IMR-90 (cell line): ENCODE results near the gene LSG1. TPM values are rescaled to one million over a fixed set of nuclear protein-coding genes. Genes with fewer than 3 reads are reported as not detected.

Experiments
- ATAC-seq: fragments of 200-7000 bp; cut with Tn5 transposase; 2 replicates; pipeline ENCODE4 v1.9.1; 2020; ENCODE audit warnings: low read depth, mild to moderate bottlenecking, moderate library complexity
- BruUV-seq: library from RNA; stranded (reverse); fragments of 400-500 nt; replicated peaks from 2 replicates; lab custom pipeline; 2021; lab: Mats Ljungman, UMichigan
- CTCF ChIA-PET: fragments of 300-600 bp; formaldehyde crosslinking; extraction: SDS; loops from one replicate; lab custom pipeline; 2021; ENCODE audit warnings: antibody characterized with exemption; lab: Yijun Ruan, JAX
- POLR2A ChIA-PET: fragments of 300-600 bp; sonication (Branson Sonifier 250); formaldehyde crosslinking; loops from one replicate; lab custom pipeline; 2022; ENCODE audit warnings: antibody characterized with exemption; ENCODE audit not compliant: unreplicated experiment; lab: Charles Lee
- DNase-seq: peaks from one replicate; pipeline ENCODE4 v3.0.0; 2013
- H2AFZ ChIP-seq: replicated peaks from 2 replicates; pipeline ENCODE3; 2013; ENCODE audit warnings: low read length, mild to moderate bottlenecking; ENCODE audit not compliant: poor library complexity
- H2AK5ac ChIP-seq: 2 replicates; pipeline ENCODE4 v1.6.1; 2013; ENCODE audit warnings: low read depth, low read length, inconsistent platforms
- H2AK9ac ChIP-seq: replicated peaks from 2 replicates; pipeline ENCODE3; 2013; ENCODE audit warnings: mild to moderate bottlenecking, low read depth, low read length, moderate library complexity; ENCODE audit not compliant: poor library complexity
- H2BK120ac ChIP-seq: 2 replicates; pipeline ENCODE4 v1.6.1; 2013; ENCODE audit warnings: low read depth, low read length, inconsistent platforms
- H2BK15ac ChIP-seq: 3 replicates; pipeline ENCODE4 v1.6.1; 2013; ENCODE audit warnings: low read depth, low read length, inconsistent platforms
- H2BK20ac ChIP-seq: 2 replicates; pipeline ENCODE4 v1.6.1; 2013; ENCODE audit warnings: low read depth, mild to moderate bottlenecking, inconsistent platforms, low read length, moderate library complexity
- H2BK5ac ChIP-seq: 2 replicates; pipeline ENCODE4 v1.6.1; 2013; ENCODE audit warnings: mild to moderate bottlenecking, low read depth, low read length, inconsistent platforms; ENCODE audit not compliant: poor library complexity, severe bottlenecking
- H3K14ac ChIP-seq: replicated peaks from 2 replicates; pipeline ENCODE4 v1.6.1; 2013; ENCODE audit warnings: low read depth, low read length, inconsistent platforms
- H3K18ac ChIP-seq: 2 replicates; pipeline ENCODE4 v1.6.1; 2013; ENCODE audit warnings: low read depth, low read length, control low read depth
- H3K23ac ChIP-seq: 2 replicates; pipeline ENCODE4 v1.6.1; 2013; ENCODE audit warnings: low read depth, low read length, inconsistent platforms
- H3K27ac ChIP-seq: 2 replicates; pipeline ENCODE4 v1.5.1; 2013; ENCODE audit warnings: mild to moderate bottlenecking, control low read depth, low read length; ENCODE audit not compliant: insufficient read depth
- H3K27me3 ChIP-seq: 2 replicates; pipeline ENCODE4 v1.6.1; 2013; ENCODE audit warnings: low read length; ENCODE audit not compliant: control insufficient read depth, insufficient read depth
- H3K36me3 ChIP-seq: 2 replicates; pipeline ENCODE4 v1.6.1; 2013; ENCODE audit warnings: low read length, mixed read lengths; ENCODE audit not compliant: control insufficient read depth, insufficient read depth
- H3K4ac ChIP-seq: 2 replicates; pipeline ENCODE4 v1.6.1; 2013; ENCODE audit warnings: low read depth, low read length, inconsistent platforms
- H3K4me1 ChIP-seq: 2 replicates; pipeline ENCODE4 v1.6.1; 2013; ENCODE audit warnings: low read length, mixed read lengths; ENCODE audit not compliant: control insufficient read depth, insufficient read depth
- H3K4me2 ChIP-seq: 2 replicates; pipeline ENCODE4 v1.6.1; 2013; ENCODE audit warnings: low read depth, mild to moderate bottlenecking, control low read depth, low read length, moderate library complexity
- H3K4me3 ChIP-seq: 2 replicates; pipeline ENCODE4 v1.5.1; 2013; ENCODE audit warnings: low read depth, mild to moderate bottlenecking, control low read depth, low read length, moderate library complexity; ENCODE audit not compliant: insufficient read depth
- H3K56ac ChIP-seq: 2 replicates; pipeline ENCODE4 v1.6.1; 2013; ENCODE audit warnings: low read length, inconsistent platforms; ENCODE audit not compliant: insufficient read depth; ENCODE audit errors: extremely low read depth
- H3K79me1 ChIP-seq, 2 experiments: 2 replicates each; pipeline ENCODE4 v1.6.1; 2013; ENCODE audit warnings: low read length in 2 of 2, inconsistent platforms in 1 of 2, low read depth in 1 of 2
- H3K9ac ChIP-seq: 2 replicates; pipeline ENCODE4 v1.6.1; 2013; ENCODE audit warnings: low read depth, low read length, control low read depth
- H3K9me1 ChIP-seq: 2 replicates; pipeline ENCODE4 v1.6.1; 2013; ENCODE audit warnings: low read length, inconsistent platforms; ENCODE audit not compliant: insufficient read depth
- H3K9me3 ChIP-seq: 2 replicates; pipeline ENCODE4 v1.6.1; 2013; ENCODE audit warnings: low read length; ENCODE audit not compliant: control insufficient read depth, insufficient read depth
- H4K20me1 ChIP-seq: 2 replicates; pipeline ENCODE4 v1.6.1; 2013; ENCODE audit warnings: low read length, inconsistent platforms; ENCODE audit not compliant: insufficient read depth
- H4K5ac ChIP-seq: 2 replicates; pipeline ENCODE4 v1.6.1; 2013; ENCODE audit warnings: mild to moderate bottlenecking, low read depth, low read length, control low read depth
- H4K8ac ChIP-seq, 2 experiments: 2 replicates each; pipeline ENCODE4 v1.6.1; 2013; ENCODE audit warnings: low read depth in 2 of 2, low read length in 2 of 2, control low read depth in 1 of 2, inconsistent platforms in 1 of 2
- H4K91ac ChIP-seq: 2 replicates; pipeline ENCODE4 v1.6.1; 2013; ENCODE audit warnings: low read depth, low read length, inconsistent platforms; ENCODE audit not compliant: insufficient read depth
- BHLHE40 ChIP-seq: fragments of 150-350 bp; IDR thresholded peaks from 2 replicates; pipeline ENCODE4 v1.6.1; 2016; ENCODE audit warnings: mild to moderate bottlenecking, low read depth, low read length
- CEBPB ChIP-seq: IDR thresholded peaks from 2 replicates; pipeline ENCODE4 v1.6.1; 2012; ENCODE audit warnings: low read depth, low read length, improper control_type of control experiment
- MAFK ChIP-seq: IDR thresholded peaks from 2 replicates; pipeline ENCODE4 v1.6.1; 2012; ENCODE audit warnings: low read depth, low read length, improper control_type of control experiment
- POLR2A ChIP-seq: IDR thresholded peaks from 2 replicates; pipeline ENCODE4 v1.6.1; 2012; ENCODE audit warnings: mild to moderate bottlenecking, low read depth, low read length
- RAD21 ChIP-seq: IDR thresholded peaks from 2 replicates; pipeline ENCODE4 v1.6.1; 2012; ENCODE audit warnings: low read length, improper control_type of control experiment
- SMC3 ChIP-seq: fragments of 150-350 bp; IDR thresholded peaks from 2 replicates; pipeline ENCODE4 v1.6.1; 2016; ENCODE audit warnings: low read depth, mild to moderate bottlenecking, antibody characterized with exemption, low read length, moderate library complexity
- WGBS, 2 experiments: methylation state at CpG; one replicate each; pipeline versions ENCODE4 v1.1.5 to v1.1.7; 2013; ENCODE audit warnings: missing lambda C conversion rate in 2 of 2; ENCODE audit not compliant: insufficient read length in 1 of 2; ENCODE audit errors: extremely low coverage in 2 of 2; 5-methylcytosine and 5-hydroxymethylcytosine counted together
- dilution Hi-C: fragments of 300-500 bp; cut with HindIII; formaldehyde crosslinking; loops from one replicate; pipeline ENCODE4 v1.14.3; 2018; ENCODE audit warnings: low sequenced_read_pairs; ENCODE audit not compliant: unreplicated experiment
- in situ Hi-C: fragments of 300-500 bp; cut with MboI; formaldehyde crosslinking; loops from 3 replicates; pipeline ENCODE4 v1.14.3; 2019; ENCODE audit warnings: low sequenced_read_pairs, inconsistent platforms, mixed read lengths
- intact Hi-C: fragments of 100-400 bp; cut with micrococcal nuclease; formaldehyde crosslinking; loops from 2 replicates; pipeline ENCODE4 v1.10.0; 2022
- polyA plus RNA-seq, 3 experiments: library from polyadenylated mRNA; depleted of rRNA; stranded (reverse); fragments of >200 nt; gene quantifications; 2 replicates each; pipeline ENCODE4 v1.2.3, GENCODE V29; 2012; ENCODE audit warnings: low replicate concordance in 1 of 3
- total RNA-seq: library from RNA; depleted of rRNA; stranded (reverse); fragments of >200 nt; gene quantifications from 2 replicates; pipeline ENCODE4 v1.2.3, GENCODE V29; 2012
- TF ChIP-seq, protein P1 (sequence below): conservative IDR thresholded peaks from 2 replicates; pipeline ENCODE4 v1.5.1; 2012; ENCODE audit warnings: mild to moderate bottlenecking, low read depth, low read length, improper control_type of control experiment

LSG1 gene
- total and polyA plus RNA-seq, 2 of the 4 experiments (the other 2 are of a cell fraction) = 26.8 to 45.2 TPM

DNA sequence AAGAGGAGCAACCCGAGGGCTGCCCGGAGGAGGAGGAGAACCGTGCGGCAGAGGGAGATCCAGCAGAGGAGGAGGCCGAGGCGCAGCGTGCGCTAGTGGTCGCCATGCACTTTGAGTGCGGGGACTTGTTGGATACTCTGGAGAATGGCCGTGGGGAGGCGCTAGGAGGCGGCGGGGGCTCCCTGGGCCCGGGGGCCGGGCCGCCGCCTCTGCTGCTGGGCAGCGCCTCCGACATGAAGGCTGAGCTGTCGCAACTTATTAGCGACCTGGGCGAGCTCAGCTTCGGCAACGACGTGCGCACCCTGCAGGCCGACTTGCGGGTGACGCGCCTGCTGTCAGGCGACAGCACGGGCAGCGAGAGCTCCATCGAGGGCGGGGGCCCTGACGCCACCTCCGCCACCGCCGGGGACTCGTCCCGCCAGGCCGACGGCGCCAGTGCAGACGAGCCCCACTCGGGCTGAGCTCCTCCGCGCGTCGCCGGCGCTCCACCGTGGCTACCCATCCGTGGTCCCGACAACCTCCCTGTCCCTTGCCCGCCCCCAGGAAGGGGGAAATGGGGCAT is 15.7 kb upstream of the LSG1 start:
- peak overlapping the region; percentile 57 for H4K91ac ChIP-seq
- dilution Hi-C loops = no loop called here
- 0 out of 2 replicates have a peak, but pooled peaks cover 6% of the 10 kb centered on the region for H3K9me1 ChIP-seq
- H3K18ac ChIP-seq = peak overlapping the region; percentile 61; the same call in 1 of the 2 replicates
- H3K36me3 ChIP-seq = peaks cover 14% of the 10 kb centered on the region; the same call in 1 of the 2 replicates
- H3K56ac ChIP-seq = no peak overlapping the region
- H2AFZ ChIP-seq = peak overlapping the region; percentile 93
- H4K20me1 ChIP-seq = peaks cover 33% of the 10 kb centered on the region
- H4K5ac ChIP-seq = peak overlapping the region; percentile 59; the same call in 1 of the 2 replicates
- peak overlapping the region; percentile 14 for H2BK5ac ChIP-seq
- DNase-seq (peak; percentile 51), ATAC-seq (peak; percentile 2)
- H2BK15ac ChIP-seq = no peak overlapping the region
- H3K9me3 ChIP-seq = no peaks in the 10 kb centered on the region
- H3K27me3 ChIP-seq = no peaks in the 10 kb centered on the region
- peaks cover 19% of the 10 kb centered on the region for H3K4me1 ChIP-seq
- peak overlapping the region; percentile 87 for H3K27ac ChIP-seq
- in situ Hi-C loops = no loop called here
- peak overlapping the region; percentile 84 for H3K4ac ChIP-seq
- peak overlapping the region; percentile 86 for H2AK9ac ChIP-seq
- H3K4me2 ChIP-seq = peak overlapping the region; percentile 95
- peak overlapping the region; percentile 59 for H3K9ac ChIP-seq
- peak overlapping the region; percentile 68 for H3K23ac ChIP-seq
- H3K4me3 ChIP-seq = peak overlapping the region; percentile 61
- peaks cover 0 to 19% of the 10 kb centered on the region in 2 experiments; a peak in 2 of 4 replicates for H3K79me1 ChIP-seq
- 2% methylated on average over 34 of the region's 57 CpGs; no CpG with 5 or more reads in 1 of the 2 experiments for WGBS, 2 experiments
- intact Hi-C loops = loop anchor here (2.0 to 5.0 kb wide), 6 partner anchors 39 to 467 kb away; no protein-coding TSS in a partner anchor
- CTCF ChIA-PET = interaction anchor here (0.6 to 2.5 kb wide), 7 partner anchors 15 to 583 kb away, joined by 3 to 9 read pairs (median 5); partner anchors contain the start of gene LSG1
- H4K8ac ChIP-seq = peak overlapping the region; percentile 22 to 59; a peak in 1 of 4 replicates
- TF ChIP-seq MAFK = no peak
- TF ChIP-seq RAD21 = peak; percentile 37
- peak; percentile 56; the same call in 1 of the 2 replicates for TF ChIP-seq BHLHE40
- no peak for TF ChIP-seq POLR2A
- TF ChIP-seq CEBPB = peak; percentile 67
- TF ChIP-seq, protein P1, sequence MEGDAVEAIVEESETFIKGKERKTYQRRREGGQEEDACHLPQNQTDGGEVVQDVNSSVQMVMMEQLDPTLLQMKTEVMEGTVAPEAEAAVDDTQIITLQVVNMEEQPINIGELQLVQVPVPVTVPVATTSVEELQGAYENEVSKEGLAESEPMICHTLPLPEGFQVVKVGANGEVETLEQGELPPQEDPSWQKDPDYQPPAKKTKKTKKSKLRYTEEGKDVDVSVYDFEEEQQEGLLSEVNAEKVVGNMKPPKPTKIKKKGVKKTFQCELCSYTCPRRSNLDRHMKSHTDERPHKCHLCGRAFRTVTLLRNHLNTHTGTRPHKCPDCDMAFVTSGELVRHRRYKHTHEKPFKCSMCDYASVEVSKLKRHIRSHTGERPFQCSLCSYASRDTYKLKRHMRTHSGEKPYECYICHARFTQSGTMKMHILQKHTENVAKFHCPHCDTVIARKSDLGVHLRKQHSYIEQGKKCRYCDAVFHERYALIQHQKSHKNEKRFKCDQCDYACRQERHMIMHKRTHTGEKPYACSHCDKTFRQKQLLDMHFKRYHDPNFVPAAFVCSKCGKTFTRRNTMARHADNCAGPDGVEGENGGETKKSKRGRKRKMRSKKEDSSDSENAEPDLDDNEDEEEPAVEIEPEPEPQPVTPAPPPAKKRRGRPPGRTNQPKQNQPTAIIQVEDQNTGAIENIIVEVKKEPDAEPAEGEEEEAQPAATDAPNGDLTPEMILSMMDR = peak; percentile 40
- TF ChIP-seq SMC3 = peak; percentile 16; the same call in 1 of the 2 replicates
- H3K14ac ChIP-seq = peak overlapping the region; percentile 81; the same call in 1 of the 2 replicates
- H2BK120ac ChIP-seq = peak overlapping the region; percentile 85
- 0 out of 2 replicates have a peak overlapping the region, but pooled peaks have one; percentile 16 for H2BK20ac ChIP-seq
- no TSS peak for BruUV-seq
- H2AK5ac ChIP-seq = peak overlapping the region; percentile 20; the same call in 1 of the 2 replicates
- POLR2A ChIA-PET = interaction anchor here (0.6 to 0.7 kb wide), 2 partner anchors 15 to 820 kb away, joined by 3 to 4 read pairs; no protein-coding TSS in a partner anchor
